HCEC 1CT (cell line): Measurements from ENCODE around the gene SETMAR.

Source experiments
- DNase-seq: peaks from one replicate; pipeline ENCODE4 v3.0.0-alpha.2; 2017

The SETMAR gene

GRCh38 chr3:4355401-4356219, 52.4 kb downstream of the SETMAR start:
- DNase-seq, result no peak

- no peak for DNase-seq
Measured at GRCh38 chr3:4356220-4356540, 53.0 kb downstream of the SETMAR start.

- no peak for DNase-seq
Measured at GRCh38 chr3:4356546-4357410, 53.6 kb downstream of the SETMAR start.

- peak; percentile 32 for DNase-seq
Measured at GRCh38 chr3:4358273-4358672, 55.1 kb downstream of the SETMAR start.

GRCh38 chr3:4359805-4360502, 56.8 kb downstream of the SETMAR start:
- no peak for DNase-seq

GRCh38 chr3:4360817-4361216, 57.6 kb downstream of the SETMAR start:
- no peak for DNase-seq

- DNase-seq, result no peak
Measured at GRCh38 chr3:4362523-4362922, 59.4 kb downstream of the SETMAR start.
